MV-4-11 (cell line): ENCODE measurements around the gene HOXD12.

Experiments
- DNase-seq: peaks from one replicate; lab custom pipeline; 2025; lab: John Stamatoyannopoulos, UW

Gene HOXD12

DNA sequence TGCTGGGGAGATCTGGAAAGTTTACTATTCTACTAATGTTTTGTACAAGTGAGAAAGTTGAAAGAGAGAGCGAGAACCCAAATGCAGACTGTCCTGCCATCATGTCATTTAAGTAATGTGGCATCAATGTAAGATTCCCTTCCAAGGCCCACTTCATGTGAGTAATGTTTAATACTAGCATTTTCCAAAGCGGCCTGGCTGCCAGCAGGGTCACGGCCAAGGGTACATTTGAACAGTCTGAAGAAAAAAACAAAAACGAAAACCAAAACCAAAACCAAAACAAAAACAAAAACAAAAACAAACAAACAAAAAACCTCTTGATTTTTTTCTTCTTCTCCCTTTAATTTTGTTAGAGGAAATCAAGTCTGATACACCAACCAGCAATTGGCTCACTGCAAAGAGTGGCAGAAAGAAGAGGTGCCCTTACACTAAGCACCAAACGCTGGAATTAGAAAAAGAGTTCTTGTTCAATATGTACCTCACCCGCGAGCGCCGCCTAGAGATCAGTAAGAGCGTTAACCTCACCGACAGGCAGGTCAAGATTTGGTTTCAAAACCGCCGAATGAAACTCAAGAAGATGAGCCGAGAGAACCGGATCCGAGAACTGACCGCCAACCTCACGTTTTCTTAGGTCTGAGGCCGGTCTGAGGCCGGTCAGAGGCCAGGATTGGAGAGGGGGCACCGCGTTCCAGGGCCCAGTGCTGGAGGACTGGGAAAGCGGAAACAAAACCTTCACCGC, 19.2 kb downstream of the HOXD12 start:
- peak; percentile 16 for DNase-seq

DNA sequence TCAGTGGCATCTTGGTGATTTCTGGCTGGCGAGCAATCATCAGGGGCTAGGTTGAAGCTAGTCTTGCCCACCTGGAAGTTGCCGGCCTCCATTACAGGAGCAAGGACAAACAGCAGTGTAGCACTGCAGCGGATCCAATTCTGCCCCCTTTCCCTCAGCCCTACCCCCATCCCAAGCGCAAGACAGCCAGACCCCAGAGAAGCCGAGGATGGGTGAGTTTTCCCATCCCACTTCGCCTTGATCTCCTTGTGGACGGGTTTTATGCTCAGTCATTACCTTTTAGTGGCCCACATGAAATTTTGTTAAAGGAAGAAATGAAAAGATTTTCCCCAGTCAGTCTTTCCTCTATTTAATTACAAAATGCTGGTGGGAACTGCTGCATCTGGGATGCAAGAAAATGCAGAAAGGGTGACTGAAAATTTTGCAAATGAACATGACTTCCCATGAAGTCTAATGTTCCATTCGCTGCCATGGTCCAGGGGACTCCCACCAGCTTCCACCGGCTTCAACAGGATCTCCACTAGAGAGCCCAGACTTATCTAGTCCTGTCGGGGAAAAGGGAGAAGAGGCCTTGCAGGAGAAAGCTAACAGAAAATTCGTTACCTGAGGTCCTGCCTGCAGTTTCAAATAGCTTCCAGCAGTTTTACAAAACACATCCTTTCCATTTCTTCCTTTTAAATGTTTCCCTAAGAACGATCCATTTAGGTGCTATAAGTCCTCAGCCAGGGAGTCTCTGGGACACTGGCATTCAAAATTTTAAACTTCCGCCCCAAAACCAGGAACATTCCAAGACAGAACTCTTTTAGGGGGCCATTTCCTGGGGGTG, 21.0 kb downstream of the HOXD12 start:
- no peak for DNase-seq

DNA sequence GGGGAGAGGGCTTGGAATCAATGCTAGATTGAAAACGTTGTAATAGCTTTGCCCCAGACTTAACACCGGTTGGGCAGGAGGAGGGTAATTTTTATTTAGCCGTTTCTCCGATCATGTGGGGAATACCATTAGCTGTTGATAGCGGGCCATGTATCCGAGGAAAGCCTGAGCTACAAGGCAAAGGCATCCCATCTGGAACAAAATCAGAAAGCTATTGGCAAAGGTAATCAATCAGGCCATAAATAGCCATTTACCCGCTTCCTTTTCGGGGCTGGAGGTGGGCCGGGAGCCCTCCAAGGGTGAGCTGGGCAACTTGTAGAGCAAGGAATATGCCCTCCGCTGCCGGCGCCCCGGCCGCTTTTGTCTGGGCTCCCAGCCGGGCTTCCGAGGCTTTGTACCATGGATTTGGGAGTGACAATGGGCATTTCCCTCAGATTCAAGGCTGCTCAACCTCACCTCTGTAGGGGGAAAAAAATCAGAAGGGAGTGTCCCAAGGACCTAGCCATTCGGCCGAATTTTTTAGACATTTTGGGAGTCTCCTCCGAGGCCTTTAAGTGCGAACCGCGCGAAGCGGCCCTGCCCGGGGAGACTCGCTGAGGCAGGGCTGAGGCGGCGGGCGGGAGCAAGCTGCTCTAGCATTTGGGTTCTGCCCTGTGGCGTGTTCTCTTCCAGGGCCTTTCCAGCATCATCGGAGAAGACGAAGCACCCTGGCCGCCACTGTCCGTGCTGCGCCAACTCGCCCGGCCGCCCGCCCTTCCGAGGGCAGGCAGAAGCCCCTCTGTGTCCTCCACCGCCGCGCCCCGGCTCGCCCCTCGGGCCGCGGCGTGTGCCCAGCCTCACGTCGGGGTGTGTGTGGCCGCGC, 21.8 kb downstream of the HOXD12 start:
- no peak for DNase-seq

DNA sequence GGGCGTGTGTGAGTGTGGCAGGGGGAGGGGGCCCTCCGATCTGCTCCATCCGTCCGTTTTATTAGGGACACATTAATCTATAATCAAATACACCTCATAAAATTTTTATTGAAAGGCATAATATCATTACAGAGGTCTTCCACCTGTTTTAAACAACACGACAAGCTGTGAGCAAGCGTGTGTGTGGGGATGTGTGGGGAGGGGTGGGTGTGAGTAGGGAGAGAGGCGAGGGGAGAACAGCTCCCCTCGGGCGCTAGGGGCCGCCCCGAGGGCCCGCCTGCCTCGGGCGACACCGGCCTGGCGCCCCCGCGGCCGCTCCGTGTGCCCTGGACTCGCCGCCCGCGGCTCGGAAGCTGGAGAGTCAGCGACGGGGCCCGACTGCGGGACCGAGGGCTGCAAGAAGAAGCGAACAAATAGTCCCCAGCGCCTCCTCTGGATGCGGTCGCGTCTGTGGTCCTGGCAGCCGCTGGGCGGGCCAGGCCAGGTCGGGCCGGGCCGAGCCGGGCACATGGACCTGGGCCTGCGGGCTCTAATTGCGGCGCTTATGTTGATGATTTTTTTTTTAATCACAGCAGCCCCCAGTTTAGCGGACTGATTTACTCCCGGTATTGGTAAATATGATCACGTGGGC, 22.6 kb downstream of the HOXD12 start:
- no peak for DNase-seq

DNA sequence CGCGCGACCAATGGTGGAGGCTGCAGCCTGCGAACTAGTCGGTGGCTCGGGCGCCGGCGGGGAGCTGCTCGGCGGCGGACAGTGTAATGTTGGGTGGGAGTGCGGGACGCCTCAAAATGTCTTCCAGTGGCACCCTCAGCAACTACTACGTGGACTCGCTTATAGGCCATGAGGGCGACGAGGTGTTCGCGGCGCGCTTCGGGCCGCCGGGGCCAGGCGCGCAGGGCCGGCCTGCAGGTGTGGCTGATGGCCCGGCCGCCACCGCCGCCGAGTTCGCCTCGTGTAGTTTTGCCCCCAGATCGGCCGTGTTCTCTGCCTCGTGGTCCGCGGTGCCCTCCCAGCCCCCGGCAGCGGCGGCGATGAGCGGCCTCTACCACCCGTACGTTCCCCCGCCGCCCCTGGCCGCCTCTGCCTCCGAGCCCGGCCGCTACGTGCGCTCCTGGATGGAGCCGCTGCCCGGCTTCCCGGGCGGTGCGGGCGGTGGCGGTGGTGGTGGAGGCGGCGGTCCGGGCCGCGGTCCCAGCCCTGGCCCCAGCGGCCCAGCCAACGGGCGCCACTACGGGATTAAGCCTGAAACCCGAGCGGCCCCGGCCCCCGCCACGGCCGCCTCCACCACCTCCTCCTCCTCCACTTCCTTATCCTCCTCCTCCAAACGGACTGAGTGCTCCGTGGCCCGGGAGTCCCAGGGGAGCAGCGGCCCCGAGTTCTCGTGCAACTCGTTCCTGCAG, 23.3 kb downstream of the HOXD12 start, which contains the start of gene HOXD9:
Gene HOXD9 (plus strand): TSS at position 37 of the 728 bp plus-strand sequence. CDS start 50 bp downstream, at position 87.
- no peak for DNase-seq

DNA sequence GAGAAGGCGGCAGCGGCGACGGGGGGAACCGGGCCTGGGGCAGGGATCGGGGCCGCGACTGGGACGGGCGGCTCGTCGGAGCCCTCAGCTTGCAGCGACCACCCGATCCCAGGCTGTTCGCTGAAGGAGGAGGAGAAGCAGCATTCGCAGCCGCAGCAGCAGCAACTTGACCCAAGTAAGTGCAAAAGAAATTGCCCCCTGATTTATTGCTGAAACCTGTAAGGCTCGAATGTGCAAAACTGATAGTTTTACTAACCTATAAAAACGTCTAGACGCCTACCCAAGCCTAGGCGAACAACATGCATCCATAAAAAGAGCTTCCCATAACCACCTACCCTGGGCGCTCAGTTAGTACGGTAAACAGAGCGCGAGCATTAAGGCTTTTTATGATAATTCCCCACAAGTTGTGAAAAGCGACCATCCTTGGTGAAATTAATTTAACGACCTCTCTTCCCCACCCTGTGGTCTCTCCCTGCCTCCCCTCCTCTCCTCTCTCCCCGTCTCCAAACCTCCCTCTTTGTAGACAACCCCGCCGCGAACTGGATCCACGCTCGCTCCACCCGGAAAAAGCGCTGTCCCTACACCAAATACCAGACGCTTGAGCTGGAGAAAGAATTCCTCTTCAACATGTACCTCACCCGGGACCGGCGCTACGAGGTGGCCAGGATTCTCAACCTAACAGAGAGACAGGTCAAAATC, 24.0 kb downstream of the HOXD12 start:
- DNase-seq: no peak

DNA sequence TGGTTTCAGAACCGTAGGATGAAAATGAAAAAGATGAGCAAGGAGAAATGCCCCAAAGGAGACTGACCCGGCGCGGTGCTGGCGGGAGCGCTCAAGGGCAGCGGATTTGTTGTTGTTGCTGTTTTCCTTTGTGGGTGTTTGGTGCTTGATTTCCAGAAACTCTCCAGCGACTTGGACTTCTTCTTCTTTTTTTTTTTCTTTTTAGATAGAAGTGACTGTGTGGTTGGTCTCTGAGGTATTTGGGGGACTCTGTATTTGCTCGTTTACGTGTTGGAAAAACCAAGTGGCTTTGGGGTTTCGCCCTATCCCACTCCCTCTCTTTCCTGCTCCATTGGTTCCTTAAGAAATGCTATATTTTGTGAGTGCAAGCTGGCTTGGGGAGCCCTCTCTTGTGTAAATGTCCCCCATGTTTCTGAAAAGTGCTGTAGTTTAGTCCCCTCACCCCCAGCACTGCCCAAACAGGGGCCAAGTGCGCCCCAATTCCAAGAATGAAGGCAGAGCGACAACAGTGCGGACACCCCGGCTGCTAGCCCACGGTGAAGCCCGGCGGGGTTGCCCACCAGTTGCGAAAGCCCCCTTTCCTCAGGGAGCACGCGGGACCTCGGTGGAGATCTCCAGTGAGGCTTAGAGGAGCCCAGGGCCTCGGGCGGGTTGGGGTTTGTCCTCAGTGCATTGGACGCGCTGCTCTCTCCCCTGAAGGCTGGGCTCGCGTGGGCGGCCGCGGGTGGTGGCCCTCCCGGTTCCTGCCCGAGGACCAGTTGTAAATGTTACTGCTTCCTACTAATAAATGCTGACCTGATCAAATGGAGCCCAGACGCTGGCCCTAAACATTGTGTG, 24.7 kb downstream of the HOXD12 start:
- no peak for DNase-seq

DNA sequence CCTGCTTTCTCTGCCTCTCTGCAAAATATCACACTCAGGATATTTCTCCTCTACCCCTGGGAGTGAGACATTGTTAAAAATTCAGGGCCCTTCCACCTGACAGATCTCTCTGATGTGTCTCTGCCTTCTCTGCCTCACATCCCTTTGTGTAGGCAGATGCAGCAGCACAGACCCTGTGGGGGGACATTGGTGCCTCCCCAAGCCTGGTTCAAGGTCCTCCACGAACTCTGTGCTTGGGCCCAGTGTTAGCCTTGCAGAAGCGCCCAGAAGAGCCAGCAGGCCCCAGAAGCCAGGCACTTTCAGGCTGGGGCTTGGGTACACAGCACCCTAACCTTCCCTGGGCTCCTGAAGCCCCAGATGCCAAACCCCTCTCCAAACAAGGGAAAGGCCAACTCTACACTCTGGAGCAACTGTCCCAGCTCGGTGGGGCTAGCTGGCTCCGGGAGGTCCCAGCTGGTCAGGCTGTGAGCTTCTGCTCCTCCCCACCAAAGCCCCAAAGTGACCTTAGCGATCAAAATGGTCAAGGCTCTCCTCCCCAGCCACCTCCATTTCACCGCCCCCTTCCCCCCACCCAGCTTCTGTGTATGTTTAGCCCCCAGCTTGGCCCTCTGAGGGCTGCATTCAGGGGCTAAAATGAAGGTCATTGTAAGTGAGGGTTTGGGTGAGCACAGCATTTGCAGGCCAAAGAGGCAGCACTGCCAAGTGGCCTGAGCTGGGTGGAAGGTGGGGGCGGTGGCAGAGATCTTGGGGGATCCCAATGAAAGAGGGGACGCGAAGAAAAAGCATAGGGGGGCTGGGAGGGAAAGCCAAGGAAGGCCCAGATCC, 25.6 kb downstream of the HOXD12 start:
- DNase-seq: no peak

DNA sequence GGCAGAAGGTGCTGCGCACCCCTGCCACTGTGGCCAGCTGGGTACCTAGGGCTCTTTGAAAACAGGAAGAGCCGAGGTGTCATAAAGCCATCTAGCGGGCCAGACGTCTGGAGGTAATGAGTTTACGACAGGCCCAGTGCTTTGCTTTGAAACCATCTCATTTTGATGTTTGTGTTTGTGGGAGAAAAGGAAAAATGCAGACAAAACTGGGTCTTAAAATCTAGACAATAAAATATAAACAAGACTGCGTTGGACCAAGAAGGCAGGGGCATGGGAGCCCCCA, 26.1 kb downstream of the HOXD12 start:
- DNase-seq: no peak

DNA sequence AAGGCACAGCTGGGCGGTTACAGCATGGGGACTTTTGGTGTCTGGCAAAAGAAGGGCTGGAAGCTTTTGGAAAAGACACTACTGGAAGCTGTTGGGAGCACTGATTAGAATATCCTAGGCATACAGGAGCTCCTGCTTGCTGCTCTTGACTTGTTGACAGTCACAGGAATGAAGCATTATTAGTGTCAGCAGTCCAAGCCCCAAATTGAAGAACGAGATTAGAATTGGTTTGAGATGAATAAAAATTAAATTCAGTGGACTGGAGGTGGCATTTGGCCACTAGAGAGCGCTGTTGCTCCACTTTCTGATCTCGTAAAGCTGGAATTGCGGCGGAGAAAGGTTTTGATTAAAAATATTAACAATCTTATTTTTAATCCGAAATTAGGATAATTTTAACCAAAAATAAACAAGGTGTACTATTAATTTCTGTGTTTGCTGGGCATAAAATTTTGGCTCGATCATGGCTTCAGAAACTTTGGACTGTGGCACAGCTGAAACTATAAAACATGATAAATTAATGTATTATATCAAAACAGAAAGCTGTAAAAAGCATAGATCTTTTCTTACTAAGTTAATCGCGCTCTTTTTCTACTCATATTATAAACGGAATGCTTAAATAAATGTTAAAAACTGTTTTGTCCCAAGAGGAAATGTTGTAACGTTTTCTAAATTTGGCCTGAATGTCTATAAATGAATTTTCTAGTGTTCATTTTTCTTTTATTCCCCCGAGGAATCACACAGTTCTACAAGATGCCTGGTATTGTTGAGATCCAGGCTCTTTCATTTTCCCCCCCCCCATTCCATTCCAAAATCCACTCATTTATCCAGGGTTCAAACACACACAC, 27.6 kb downstream of the HOXD12 start:
- DNase-seq: peak; percentile 9

DNA sequence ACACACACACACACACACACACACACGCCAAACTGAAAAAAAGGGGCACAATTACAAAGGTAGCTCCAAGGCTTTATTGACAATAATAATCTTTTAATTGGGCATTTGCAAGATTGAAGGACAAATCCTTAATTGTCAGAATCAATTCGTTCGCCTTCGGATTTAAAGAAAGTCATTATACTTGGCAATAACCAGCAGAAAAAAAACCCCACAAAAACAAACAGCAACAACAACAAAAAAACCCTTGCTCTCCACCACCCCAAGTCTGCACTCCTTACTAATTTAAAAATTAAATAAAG, 28.1 kb downstream of the HOXD12 start:
- no peak for DNase-seq

DNA sequence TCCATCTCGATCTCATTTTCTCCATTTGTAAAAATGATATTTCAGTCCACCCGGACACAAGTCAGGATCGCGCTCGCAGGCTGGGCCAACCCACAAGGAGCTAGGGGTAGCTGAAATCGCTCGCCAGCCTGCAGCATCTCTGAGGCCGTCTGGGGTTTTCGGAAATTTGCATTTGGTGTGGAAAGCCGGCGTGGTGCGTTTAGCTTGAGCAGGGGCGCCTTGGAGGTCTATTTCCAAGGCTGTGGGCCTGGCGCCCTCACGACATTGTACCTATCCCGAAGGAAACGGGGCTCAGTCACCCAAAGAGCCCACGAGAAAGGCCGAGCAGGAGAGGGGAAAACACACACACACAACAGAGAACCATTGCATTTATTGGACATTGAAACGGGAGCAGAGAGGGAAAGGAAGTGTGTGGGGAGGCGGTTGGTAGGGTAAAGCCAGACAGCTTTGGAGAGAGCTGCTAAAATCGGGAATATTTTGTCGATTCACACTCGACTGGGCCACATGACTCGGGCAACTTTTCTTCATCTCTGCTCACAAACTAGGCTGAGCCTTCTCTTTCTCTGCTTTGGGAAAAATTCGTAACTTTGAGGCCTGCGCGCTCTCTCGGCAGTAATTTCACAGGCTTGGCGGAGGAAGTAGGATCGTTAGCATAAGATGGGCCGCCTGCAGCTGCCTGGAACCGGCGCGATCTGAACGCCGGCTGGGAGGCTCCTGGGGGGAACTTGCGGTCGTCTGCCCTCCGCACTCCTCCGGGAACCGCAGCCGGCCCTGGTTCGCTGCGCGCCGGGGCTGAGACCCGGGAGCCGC, 28.8 kb downstream of the HOXD12 start:
- no peak for DNase-seq

DNA sequence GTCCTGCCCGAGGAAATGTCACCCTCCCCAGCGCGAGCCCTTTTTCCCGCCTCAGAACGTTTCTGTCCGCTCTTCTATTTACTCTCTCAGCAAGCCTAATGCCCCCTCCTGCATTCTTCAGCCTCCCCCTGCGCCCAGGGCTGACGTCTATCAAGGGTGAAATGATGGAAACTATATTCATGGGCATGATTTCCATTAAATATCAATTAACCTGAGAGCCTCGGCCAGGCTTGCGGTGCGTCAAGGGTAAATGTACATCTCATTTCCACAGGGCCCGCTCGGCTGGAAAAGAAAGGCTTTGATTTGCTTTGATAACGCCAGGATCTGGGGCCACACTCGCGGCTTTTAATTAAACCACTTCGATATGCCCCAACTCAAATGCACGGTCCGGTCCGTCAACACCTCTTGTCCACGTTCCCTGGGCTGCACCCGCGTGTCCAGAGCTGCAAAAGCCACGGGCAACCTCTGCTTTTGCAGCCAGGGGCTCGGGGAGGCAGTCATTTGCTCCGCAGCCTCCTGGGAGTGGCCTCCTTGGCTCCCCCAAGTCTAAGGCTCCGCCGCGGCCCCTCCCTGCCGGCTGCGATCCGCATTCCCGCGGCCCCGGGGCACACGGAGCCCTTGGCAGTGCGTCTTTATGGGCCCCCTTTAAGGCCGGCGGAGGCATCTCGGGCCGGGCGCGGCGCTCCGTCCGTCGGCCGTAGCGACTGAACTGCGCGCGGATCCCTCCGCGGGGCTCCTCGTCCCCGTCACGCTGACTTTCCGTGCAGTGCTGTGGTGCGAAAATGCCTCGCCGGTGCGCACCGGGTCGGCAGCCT, 29.6 kb downstream of the HOXD12 start, which contains the start of gene HOXD8:
Gene HOXD8 (plus strand): TSS at position 724 of the 815 bp plus-strand sequence. CDS start 662 bp downstream, outside the sequence.
- DNase-seq: no peak

DNA sequence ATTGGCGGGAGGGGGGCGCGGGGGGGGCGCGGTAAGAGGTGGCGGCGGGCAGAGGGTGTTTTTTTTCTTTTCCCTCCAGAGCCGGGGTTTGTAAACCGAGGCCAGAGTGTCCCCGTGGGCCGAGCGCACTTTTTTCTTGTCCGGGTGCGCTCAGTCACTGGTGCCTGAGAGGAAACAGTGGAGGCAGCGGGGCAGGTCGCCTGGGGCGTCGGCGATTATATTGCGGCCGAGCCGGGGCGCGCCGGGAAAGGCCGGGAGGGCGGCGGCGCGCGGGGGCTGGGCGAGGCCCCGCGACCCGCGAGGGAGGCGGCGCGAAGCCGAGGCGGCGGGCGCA, 30.2 kb downstream of the HOXD12 start:
- no peak for DNase-seq

DNA sequence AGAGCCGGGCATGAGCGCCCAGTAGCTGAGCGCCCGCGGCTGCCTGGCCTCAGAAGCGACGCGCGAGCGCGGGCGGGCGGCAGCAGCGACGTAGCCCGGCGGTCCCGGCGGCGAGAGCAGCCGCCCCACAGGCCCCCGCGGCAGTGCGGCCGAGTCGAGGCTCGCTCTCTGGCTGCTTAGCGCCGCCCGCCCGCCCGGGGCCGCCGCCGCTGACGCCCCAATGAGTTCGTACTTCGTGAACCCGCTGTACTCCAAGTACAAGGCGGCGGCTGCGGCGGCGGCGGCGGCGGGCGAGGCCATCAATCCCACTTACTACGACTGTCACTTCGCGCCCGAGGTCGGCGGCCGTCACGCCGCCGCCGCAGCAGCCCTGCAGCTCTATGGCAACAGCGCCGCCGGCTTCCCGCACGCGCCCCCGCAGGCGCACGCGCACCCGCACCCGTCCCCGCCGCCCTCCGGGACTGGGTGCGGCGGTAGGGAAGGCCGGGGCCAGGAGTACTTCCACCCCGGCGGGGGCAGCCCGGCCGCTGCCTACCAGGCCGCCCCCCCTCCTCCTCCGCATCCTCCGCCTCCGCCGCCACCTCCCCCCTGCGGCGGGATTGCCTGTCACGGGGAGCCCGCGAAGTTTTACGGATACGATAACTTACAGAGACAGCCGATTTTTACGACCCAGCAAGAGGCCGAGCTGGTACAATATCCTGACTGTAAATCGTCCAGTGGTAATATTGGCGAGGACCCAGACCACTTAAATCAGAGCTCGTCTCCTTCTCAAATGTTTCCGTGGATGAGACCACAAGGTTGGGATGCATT, 30.8 kb downstream of the HOXD12 start:
- no peak for DNase-seq
